Endometrium (tissue), 2 donors: ENCODE measurements around the gene RTP5.

Source experiments
- FAIRE-seq: peaks from 2 replicates; lab custom pipeline; 2012; peaks lifted over from hg19 to GRCh38; lab: Jason Lieb, UNC
- donor health status: control.
- donor health status: control.

Gene RTP5

GRCh38 chr2:241887806-241888522 lies 18.4 kb downstream of the RTP5 start:
- FAIRE-seq: no peak

- FAIRE-seq: no peak
Measured at GRCh38 chr2:241888641-241889040, 19.1 kb downstream of the RTP5 start.

- FAIRE-seq: no peak
Measured at GRCh38 chr2:241890524-241891235, 21.2 kb downstream of the RTP5 start.

GRCh38 chr2:241891315-241891987 lies 21.9 kb downstream of the RTP5 start:
- FAIRE-seq: no peak

GRCh38 chr2:241891988-241892298 lies 22.4 kb downstream of the RTP5 start:
- FAIRE-seq: no peak

GRCh38 chr2:241892299-241893137 lies 23.0 kb downstream of the RTP5 start:
- FAIRE-seq: peak; percentile 63

GRCh38 chr2:241893265-241893664 lies 23.7 kb downstream of the RTP5 start:
- FAIRE-seq: no peak

GRCh38 chr2:241894056-241894641 lies 24.6 kb downstream of the RTP5 start:
- FAIRE-seq: no peak

- no peak for FAIRE-seq
Measured at GRCh38 chr2:241894681-241895426, 25.3 kb downstream of the RTP5 start.

GRCh38 chr2:241895427-241895711 lies 25.8 kb downstream of the RTP5 start:
- FAIRE-seq: no peak

GRCh38 chr2:241895712-241896641 lies 26.4 kb downstream of the RTP5 start:
- no peak for FAIRE-seq

GRCh38 chr2:241896746-241897201 lies 27.2 kb downstream of the RTP5 start:
- FAIRE-seq: no peak

GRCh38 chr2:241897231-241897916 lies 27.8 kb downstream of the RTP5 start:
- no peak for FAIRE-seq

- FAIRE-seq: no peak
Measured at GRCh38 chr2:241898463-241899270, 29.1 kb downstream of the RTP5 start.

GRCh38 chr2:241900251-241901017 lies 30.9 kb downstream of the RTP5 start:
- no peak for FAIRE-seq

GRCh38 chr2:241901018-241901380 lies 31.5 kb downstream of the RTP5 start:
- FAIRE-seq: no peak

GRCh38 chr2:241901500-241902351 lies 32.2 kb downstream of the RTP5 start:
- no peak for FAIRE-seq
